Effector CD8-positive, alpha-beta T cell (primary cell): ENCODE measurements around the gene WHRN.
A peak's percentile ranks its signal among the peaks of the same experiment; 100 is the strongest.

Experiments used
- DNase-seq: peaks from one replicate; lab custom pipeline; 2025; lab: John Stamatoyannopoulos, UW

The WHRN gene

DNA sequence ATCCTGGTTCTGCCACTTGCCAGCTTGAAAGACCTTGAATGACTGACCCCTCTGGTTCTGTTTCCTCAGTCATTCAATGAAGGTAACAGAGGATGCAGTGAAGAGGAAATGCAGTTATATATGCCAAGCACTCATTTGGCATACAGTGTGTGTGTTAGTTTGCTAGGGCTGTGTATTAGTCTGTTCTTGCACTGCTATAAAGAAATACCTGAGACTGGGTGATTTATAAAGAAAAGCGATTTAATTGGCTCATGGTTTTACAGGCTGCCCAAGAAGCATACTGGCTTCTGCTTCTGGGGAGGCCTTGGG lies 8.6 kb upstream of the WHRN start:
- no peak for DNase-seq

DNA sequence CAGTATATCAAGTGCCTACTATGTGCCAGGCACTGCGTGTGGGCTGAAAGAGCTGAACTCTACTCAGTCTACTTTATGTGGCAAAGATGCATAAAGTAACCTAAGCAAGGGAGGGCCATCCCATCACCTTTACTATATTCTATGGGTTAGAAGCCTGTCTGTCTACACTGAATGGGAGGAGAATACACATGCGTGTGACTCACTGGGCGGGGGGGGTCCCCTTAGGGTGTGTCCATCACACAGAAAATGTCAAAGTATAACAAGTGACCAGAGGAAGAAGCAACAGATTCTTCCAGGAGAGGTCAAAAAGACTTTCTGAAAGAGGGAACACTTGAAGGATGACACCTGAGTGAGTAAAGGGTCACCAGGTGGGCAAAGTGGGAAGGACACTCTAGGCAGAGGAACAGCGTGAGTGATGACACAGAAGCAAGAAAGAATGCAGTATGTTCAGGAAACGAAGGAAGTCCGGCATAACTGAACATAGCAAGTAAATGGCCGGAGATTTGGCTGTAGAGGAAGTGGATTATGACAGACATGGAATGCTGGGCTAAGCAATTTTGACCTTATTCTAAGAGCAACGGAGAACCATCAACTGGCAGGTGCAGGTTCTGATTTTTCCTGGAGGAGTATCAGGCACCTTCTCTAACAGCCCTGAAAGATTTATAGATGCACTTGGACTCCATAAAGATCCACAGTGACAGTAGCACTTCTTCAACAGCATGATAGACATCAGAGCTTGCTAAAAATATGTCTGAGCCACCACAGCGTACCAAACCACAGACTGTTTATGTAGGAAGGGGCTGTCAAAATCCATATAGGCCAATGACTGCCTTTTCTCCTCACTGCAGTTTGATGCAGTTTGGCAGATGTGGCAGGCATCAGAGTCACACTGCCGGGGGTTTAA lies 8.0 kb upstream of the WHRN start:
- no peak for DNase-seq

DNA sequence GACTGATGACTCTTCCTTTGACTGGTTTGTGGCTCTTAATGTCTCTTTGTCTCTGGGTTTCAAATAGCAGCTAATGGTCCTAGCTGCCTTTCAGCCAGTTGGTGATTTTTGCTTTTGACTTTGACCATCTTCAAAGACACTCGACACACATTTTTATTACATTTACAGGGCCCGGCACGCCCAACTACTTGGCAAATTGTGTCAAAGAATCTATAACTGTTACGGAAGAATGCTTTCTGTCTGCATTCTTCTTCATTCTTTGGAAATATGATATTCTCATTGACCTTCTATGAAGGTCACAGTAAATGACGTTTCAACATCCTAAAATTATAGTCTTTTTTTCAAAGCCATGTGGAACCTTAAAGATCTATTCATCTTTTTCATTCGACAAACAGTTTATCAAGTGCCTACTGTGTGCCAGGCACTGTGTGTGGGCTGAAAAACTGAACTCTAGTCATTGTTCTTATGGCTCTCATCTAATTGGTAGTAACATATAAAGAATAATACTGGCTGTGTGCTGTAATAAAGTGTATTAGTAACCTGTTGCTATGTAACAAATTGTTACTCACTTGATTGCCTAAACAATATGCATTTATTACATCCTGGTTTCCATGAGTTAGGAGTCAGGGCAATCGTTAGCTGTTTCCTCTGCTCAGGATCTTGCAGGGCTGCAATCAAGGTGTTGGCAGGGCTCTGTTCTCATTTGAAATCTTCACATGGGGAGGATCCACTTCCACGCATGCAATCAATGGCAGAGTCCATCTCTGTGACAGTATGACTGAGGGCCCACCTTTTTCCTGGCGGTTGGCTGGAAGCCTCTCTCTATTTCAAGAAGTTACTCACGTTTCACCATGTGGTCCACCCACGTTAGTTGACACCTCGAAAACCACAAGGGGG lies 7.0 kb upstream of the WHRN start:
- DNase-seq: no peak

DNA sequence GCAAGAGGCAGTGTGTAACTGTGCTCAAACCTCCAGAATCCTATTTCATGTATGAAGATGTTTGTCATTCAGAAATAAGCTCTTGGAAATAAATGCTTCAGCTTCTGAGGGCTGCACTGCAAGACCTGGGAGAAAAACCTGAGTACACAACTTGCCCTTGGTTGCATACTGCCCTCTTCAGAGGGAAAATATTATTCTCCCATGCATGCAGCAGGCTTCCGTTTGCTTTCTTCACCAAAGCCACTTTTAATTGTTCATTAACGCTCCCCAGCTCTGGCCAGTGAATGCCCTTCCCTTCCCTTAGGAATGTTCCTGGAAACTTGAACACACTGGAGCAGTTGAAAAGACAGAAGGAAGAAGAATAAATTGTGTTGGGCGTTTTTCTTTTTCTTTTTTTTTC lies 2.5 kb upstream of the WHRN start:
- no peak for DNase-seq

DNA sequence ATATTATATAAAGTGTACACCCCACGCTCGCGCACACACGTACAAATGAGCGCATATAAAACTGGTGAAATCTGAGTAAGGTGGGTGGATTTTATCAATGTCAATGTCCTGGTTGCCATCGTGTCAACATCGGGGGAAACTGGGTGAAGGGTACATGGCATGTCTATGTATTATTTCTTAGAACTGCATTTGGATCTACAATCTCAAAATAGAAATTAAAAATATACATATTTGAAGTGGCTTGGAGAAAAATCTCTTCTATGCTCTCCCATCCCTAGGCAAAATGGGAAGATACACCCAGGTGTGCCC lies 763 bp upstream of the WHRN start:
- no peak for DNase-seq

DNA sequence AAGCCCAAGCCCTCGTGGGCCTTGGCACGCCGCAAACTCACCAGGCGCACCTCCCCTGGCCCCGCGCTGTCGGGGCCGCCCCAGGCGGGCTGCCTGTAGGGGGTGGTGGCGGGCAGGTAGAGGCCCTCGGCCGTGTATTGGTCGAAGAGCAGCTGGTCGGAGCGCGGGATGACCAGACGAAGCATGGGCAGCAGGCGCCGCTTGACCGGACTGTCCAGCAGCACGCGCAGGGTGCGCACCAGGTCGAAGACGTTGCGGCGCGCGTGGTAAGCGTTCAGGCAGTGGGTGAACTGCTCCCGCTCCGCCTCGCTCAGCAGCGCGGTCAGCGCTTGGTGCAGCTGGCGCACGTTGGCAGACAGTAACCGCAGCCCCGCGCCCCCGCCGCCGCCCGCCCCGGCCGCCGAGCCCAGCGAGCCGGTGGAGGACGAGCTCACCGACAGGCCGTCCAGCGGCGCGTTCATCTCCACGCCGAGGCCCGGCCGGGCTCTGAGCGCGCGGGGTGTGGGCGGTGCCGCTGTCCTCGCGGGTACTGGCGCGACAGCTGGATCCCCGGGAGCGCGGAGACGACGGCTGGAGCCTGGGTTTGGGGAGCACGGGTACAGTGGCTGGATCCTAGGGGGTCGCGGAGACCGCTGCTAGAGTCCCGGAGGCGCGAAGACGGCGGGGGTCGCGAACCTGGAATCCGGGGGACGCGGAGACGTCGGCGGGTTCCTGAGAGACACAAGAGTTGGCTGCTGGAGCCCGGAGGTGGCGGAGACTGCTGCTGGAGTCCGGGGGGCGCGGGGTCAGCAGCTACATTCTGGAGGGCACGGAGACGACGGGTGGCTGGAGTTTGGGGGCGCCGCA lies 709 bp downstream of the WHRN start:
- DNase-seq: peak; percentile 37

DNA sequence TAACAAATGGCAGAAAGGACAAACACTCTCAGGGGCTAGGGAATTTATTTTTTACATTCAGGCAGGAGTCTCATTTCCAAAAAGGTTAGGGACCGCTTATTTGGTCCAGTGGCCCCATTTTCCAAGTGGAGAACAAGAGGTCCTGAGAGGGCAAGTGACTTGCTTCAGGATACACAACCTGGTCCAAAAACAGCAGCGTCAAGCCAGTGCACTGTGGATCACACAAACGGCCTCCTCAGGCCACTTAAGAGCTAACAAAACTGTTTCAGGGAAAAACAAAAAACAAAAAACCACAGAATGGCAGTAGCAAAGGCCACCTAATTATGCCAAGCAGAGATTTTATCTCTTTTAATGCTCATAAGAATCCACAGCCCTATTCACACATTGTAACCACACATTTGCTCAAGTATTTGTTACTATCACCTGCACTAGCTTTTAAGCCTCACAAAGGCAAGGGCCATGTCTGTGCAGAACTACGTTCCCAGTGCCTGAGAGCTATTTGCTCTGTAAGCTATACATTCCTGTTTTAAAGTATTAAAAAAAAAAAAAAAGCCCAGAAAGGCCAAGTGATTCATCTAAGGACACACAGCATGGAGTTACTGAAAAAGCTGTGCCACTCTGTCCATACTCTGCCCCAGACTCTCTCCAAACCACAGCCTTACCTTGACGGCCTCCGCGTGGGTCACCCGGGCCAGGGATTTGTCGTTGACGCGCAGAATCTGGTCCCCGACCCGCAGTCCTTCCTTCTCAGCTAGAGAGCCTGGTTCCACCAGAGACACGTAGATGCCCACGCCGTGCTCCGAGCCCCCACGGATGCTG lies 1.5 kb downstream of the WHRN start:
- DNase-seq: no peak

DNA sequence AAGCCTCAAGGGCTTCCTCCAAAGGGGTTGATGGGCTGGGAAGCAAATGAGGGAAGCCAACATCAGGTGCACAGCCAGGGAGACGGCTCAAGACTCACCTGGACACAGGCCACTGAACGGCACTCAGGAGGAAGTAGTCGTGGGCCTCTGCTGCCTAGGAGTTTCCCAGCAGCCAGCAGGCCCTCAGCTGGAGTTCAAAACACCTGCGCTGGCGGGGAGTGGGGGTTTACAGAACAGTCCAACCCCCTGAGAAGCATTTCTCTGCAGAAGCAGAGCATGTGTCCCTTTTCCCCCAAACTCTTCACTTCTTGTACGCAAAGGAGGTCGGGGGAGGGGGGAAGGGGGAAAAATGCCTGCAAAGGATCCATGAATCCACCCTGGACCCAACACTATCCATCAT lies 2.3 kb downstream of the WHRN start:
- DNase-seq: no peak

DNA sequence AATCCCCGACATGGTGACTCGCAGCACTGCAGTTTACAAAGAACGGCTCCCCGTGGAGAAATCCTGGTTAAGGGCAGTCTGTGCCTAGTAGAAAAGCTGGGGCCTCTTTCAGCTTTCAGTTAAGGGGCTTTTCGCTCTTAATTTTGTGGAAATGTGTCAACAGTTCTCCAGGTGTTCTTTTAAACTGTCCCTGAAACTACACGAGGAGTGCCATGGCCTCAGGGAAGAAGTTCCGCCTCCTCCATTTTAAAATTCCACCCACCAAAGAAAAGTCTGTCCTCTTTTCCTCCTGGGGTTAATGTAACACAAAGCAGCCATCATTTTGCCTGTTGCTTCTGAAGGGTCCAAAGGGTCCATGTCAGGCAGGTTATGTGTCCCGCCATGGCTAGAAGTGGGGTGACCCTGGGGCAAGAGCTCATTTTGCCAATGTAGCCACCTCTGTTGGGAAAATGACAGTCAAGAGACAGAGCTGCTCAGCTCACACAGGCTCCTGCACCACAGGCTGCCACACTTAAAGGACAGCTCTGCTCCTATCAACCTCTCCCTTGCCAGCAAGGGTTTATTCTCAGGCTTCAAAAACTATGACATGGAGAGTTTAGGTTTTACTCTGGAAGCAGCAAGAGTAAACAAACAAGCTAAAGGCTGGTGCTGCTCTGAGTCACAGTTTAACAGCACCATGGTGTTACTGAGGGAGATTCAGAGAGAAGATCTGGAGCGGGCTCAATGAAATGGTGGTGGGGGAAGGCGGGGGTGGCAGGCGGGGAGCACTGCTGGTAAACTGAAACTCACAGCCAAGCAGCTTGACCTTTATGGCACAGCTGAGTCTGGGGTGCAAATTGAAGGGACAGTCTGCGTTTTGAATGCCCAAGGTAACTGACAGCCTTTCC lies 3.2 kb downstream of the WHRN start:
- no peak for DNase-seq

DNA sequence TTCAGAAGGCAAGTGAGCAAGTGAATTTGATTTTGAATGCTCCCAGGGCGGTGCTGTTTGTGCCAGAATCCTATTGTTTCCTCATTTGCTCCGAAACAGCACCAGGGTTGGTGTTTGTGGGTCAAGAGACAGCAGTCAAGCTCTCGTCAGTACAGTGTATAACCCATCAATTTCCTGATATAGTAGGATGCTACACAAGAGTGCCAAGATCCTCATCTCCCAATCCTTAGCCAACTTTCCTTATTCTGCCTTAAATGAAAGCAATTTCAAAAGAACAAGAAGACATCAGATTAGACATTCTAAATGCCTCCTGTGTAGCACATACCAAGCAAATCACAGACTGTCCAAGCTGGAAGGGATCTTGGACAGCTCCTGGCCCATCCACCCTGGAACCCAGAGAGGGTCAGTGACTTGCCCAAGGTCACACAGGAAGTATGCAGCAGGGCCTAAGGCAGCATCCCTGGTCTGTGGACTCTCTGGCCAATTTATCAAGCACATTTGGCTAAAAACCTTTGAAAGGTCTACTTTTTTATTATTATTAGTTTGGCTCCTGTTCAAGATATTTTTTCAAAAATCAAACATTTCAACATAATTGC lies 4.5 kb downstream of the WHRN start:
- DNase-seq: no peak

DNA sequence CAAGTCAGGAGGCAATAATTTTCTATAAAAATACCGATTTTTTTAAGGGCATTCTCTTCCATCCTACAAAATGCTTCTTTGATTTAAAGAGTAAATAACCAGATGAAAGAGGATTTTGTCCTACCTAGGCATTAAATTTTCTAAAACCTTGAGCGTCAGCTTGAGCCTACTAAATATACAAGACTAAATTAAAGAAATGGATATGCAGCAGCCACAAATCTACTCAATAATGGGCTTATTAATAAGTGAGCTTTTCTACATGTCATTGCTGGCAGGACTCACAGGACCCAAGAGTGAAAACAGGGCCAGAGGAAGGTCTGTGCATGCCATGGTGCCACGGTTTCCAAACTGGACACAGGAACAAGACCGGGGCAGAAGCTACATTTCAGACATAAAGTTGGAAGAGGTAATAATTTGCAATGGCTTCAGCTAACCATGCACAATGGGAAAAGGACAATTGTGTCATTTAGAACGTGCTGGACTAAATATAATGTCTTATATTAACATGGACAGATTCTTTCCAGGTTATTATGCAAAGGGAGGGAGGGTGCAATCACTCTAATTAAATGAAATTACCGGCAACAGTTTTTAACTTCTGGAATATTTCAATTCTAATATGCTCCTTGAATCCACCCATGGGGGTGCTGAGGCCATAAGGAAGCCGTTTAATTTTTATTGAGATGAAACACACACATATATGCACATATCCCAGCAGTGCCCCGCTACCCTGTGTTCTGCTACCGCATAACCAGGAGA lies 5.2 kb downstream of the WHRN start:
- DNase-seq: no peak

DNA sequence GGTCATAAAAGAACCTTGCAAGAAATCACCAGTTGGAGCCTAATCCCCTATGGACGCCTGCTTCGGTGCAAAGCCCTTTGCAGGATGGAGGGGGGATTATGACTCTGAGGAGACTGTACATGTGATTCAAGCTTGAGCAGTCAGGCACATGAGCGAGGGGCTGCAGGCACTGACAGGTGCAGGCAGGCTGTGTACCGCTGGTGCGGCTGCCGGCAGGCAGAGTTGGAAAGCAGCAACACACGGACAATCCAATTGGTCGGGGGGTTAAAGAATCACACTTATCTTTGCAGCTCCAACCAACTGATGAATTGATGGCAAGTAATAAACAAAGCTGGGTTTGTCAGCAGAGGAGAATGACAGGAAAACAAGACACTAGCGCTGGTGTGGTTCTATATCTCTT lies 5.7 kb downstream of the WHRN start:
- DNase-seq: no peak

DNA sequence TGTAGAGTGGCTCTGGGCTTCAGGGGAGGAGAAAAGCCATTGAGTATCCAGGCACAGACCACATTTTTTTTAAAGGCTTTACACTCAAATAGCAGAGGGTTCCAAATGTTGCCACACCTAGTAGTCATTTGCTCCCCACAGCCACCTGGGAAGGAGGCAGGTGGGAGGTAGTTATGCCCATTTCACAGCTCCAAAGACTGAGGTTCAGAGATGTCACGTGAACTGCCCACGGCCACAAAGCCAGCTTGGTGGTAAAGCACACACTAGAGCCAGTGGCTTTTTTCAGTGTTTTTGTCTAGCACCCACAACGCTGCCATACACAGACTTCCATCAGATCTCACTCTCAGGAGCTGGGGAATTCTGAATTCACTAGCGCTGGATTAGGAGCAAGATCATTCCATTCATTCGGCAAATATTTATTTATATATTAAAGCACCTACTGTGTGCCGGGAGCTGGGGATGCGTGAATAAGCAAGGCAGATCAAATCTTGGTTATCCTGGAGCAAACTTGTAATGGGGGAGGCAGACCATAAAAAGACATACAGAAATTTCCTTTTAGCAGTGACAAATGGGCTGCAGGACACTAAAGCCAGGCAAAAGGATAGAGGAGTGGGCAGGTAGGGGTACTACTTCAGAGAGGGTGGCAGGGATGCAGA lies 7.4 kb downstream of the WHRN start:
- no peak for DNase-seq

DNA sequence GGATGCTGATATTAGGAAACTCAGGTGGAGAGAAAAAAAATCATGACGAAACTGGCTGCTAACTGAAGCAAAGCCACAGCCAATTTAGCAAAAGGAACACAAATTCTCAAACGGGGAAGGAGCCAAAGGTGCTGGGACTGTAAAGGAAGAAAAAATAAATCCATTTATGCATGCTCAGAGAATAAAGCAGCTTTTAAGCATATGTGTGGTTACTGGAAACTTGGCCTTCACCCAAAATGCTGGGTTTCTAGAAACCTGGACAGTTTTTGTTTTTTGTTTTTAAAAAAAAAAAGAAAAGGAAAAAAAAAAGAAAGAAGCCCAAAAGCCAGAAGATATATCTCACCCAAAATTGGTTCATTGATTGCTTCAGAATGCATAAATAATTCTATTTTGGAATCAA lies 8.0 kb downstream of the WHRN start:
- no peak for DNase-seq

DNA sequence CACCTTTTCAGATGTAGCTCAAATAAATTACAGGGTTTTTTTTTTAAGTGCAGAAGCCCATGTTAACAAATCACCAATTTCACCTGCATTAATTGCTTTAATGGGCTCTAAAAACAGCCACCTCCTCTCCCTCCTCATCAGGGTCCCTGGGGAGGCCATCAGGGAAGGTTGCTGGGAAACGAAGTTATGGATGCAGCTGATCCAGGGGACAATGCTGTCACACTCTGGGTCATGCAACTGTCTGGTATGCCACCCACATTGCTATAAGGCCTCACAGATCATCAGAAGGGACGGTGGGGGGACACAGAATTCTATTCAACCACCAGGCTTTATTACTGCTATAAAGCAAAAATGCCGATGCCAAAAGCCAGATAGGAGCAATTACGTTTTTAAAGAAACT lies 9.3 kb downstream of the WHRN start:
- no peak for DNase-seq

DNA sequence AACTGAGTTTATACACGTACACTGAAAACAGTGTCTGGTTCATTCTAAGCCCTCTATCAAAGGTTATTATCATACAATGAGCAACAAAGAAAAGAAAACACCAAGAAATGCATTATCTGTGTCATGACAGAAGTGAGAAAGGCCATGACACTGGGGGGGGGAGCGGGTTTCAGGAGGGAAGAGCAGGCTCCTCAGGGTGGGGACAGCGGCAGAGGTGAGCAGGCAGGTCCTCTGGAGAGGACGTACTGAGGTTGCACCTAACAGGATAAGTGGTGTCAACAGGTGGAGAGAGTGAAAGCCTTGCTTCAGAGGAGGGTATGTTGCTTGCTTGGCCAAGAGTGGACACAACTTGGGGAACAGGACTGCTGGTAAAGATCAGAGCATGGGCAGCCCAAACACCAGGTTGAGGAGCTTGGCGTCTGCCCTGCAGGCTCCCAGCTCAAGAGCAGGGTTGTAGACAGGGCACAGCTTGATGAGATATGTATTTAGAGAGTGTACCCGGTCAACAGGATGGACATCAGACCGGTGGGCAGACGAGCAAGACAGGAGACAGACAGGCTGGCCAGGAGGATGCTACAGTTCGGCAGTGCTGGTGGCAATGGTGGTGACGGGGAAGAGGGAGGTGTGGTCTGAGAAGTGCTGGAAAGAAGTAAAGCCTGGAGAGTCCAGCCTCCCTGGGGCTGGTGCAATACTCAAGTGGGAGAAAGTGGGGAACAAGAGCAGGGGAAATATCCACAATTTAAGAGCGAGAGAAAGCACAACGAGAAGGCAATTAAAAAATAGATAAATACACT lies 10.3 kb downstream of the WHRN start:
- DNase-seq: no peak

DNA sequence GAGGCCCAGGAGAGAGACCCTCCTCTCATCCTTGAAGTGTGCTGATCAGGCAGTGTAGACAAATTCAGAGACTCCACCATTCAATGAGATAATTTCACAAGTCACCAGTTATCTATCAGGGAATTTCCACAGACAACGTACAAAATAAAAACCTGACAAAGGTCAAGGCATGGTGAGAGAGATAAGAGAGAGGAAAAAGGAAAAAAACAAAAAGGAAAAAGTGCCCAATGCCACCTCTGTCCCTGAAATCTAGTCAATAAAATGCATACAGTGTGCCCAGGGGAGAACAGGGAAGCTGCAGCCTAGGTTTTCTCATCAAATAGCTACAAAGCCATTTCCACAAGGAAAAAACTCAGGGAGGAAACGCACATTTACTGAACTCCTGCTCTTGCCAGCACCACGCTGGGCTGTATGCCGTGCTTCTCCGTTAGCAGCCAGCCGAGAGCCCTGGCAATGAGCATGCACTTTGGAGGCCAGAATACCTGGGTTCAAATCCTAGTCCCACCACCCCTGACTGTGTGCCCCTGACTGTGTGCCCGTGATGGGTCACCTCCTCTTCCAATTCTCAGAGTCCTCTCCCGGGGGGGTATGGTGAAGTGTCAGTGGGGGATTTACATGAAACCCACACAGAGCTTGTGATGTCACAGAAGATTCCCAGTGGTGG lies 11.6 kb downstream of the WHRN start:
- no peak for DNase-seq

DNA sequence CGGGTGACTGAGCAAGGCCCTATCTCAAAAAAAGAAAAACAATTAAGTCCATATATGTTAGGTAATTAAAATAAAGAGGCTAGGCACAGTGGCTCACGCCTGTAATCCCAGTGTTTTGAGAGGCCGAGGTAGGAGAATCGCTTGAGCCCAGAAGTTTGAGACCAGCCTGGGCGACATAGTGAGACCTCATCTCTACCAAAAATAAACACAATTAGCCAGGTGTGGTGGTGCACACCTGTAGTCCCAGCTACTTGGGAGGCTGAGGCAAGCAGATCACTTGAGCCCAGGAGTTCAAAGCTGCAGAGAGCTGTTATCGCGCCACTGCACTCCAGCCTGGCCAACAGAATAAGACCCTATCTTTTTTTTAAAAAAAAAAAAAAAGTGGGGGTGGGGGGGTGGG lies 12.3 kb downstream of the WHRN start:
- no peak for DNase-seq
